Measurements from ENCODE around the gene RAB3IL1.

The RAB3IL1 gene

DNA sequence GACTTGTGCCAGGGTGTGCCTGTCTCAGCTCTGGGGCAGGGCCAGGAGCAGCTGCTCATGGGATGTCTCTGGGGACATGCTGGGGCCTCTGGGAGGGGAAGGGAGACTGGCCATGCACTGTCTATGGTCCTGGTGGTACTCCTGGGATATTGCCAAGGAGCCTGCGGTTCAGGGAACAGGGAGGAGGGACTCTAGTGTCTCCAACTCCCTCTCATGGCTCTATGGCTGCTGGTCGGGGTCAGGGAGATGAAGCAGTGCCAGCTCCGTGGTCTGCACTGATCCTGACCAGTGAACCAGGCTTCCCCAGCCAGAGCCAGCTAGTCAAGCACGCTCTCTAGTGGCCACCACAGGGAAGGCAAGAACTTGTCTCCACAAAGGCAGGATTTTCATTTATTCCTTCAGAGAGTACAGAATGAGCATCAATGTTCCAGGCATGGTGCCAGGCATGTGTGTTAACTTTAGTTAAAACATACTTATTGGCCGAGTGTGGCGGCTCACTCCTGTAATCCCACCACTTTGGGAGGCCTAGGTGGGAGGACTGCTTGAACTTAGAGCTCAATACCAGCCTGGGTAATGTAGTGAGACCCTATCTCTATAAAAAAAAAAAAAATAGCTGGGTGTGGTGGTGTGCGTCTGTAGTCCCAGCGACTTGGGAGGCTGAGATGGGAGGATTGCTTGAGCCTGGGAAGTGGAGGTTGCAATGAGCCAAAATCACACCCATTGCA is 30.3 kb upstream of the RAB3IL1 start:
- Histone ChIP-seq H3K27me3 (ENCODE audit: insufficient read depth, low read length) (peaks cover 14% of the 10 kb centered on the region), H3K36me3 (ENCODE audit: insufficient read depth, low read length) (no peaks in the 10 kb centered on the region), H3K4me3 (ENCODE audit: low read length) (no peak overlapping the region), H2AFZ (ENCODE audit: low read depth, low read length) (no peak overlapping the region), H3K4me1 (ENCODE audit: insufficient read depth, low read length) (peaks cover 7% of the 10 kb centered on the region), H3K9me3 (ENCODE audit: low read length) (no peaks in the 10 kb centered on the region)

DNA sequence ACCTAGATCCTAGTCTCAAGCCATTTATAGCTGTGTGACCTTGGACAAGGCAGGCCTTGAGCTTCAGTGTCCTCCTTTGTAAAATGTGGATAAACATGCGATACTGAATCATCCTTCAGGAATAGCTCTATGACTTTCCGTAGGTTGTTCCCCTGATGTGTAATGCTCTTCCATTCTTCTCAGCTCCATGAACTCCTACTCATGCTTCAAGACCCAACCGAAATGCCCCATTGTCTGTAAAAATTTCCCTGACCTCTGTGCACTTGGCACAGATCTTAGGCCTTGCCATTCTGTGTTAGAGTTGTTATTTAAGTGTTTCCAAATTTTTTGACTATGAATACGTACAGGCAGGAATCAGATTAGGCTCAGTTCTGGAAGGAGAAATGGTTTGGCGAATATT is 29.5 kb upstream of the RAB3IL1 start:
- no peak overlapping the region for H2AFZ ChIP-seq (ENCODE audit: low read depth, low read length)
- H3K9me3 ChIP-seq (ENCODE audit: low read length): no peaks in the 10 kb centered on the region
- H3K27me3 ChIP-seq (ENCODE audit: insufficient read depth, low read length): peaks cover 14% of the 10 kb centered on the region
- H3K36me3 ChIP-seq (ENCODE audit: insufficient read depth, low read length): no peaks in the 10 kb centered on the region
- peaks cover 7% of the 10 kb centered on the region for H3K4me1 ChIP-seq (ENCODE audit: insufficient read depth, low read length)
- H3K4me3 ChIP-seq (ENCODE audit: low read length): no peak overlapping the region

DNA sequence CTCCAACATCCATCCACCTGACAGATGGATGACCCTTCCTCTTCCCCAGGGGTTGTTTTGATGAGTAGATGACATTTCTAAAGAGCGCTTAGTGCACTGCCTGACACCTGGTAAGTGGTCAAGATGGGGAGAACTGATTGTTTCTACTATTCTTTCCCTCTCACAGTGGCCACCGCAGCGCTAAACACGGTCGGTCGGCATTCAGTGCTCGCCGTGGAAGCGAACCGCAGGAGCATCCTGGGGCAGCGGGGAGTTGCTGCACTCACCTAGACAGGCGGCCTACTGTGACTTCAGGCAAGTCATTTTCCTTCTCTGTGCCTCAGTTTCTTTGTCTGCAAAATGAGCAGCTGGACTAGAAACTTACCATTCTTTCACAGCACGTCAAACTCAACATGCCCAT is 27.8 kb upstream of the RAB3IL1 start:
- Histone ChIP-seq H2AFZ (ENCODE audit: low read depth, low read length) (no peak overlapping the region), H3K27me3 (ENCODE audit: insufficient read depth, low read length) (peaks cover 14% of the 10 kb centered on the region), H3K4me3 (ENCODE audit: low read length) (no peak overlapping the region), H3K9me3 (ENCODE audit: low read length) (no peaks in the 10 kb centered on the region), H3K4me1 (ENCODE audit: insufficient read depth, low read length) (peaks cover 7% of the 10 kb centered on the region), H3K36me3 (ENCODE audit: insufficient read depth, low read length) (no peaks in the 10 kb centered on the region)

DNA sequence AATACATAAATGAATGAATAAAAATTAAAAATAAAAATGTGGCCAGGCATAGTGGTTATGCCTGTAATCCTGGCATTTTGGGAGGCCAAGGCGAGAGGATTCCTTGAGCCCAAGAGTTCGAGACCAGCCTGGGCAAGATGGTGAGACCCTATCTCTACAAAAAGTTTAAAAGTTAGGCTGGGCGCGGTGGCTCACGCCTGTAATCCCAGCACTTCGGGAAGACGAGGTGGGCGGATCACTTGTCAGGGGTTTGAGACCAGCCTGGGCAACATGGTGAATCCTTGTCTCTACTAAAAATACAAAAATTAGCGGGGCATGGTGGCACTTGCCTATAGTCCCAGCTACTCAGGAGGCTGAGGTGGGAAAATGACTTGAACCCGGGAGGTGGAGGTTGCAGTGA is 23.1 kb upstream of the RAB3IL1 start:
- no peak overlapping the region for H2AFZ ChIP-seq (ENCODE audit: low read depth, low read length)
- peaks cover 10% of the 10 kb centered on the region for H3K27me3 ChIP-seq (ENCODE audit: insufficient read depth, low read length)
- no peak overlapping the region for H3K4me3 ChIP-seq (ENCODE audit: low read length)
- H3K9me3 ChIP-seq (ENCODE audit: low read length): no peaks in the 10 kb centered on the region
- H3K36me3 ChIP-seq (ENCODE audit: insufficient read depth, low read length): no peaks in the 10 kb centered on the region
- no peaks in the 10 kb centered on the region for H3K4me1 ChIP-seq (ENCODE audit: insufficient read depth, low read length)

DNA sequence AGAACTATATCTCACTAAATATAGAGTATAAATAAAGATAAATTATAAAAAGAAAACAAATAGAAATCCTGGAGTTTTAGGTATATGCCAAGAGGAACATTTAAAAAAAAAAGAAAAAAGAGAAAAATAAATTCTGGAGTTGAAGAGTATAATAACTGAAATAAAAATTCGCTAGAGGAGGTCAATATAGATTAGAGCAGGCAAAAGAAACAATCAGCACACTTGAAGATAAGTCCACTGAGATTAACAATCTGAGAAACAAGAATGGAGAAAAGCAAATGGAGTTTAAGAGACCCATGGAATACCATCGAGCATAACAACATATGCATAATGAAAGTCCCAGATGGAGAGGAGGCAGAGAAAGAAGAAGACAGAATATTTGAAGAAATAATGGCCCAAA is 18.5 kb upstream of the RAB3IL1 start:
- H2AFZ ChIP-seq (ENCODE audit: low read depth, low read length): no peak overlapping the region
- no peaks in the 10 kb centered on the region for H3K4me1 ChIP-seq (ENCODE audit: insufficient read depth, low read length)
- no peaks in the 10 kb centered on the region for H3K27me3 ChIP-seq (ENCODE audit: insufficient read depth, low read length)
- H3K9me3 ChIP-seq (ENCODE audit: low read length): no peaks in the 10 kb centered on the region
- H3K36me3 ChIP-seq (ENCODE audit: insufficient read depth, low read length): no peaks in the 10 kb centered on the region
- no peak overlapping the region for H3K4me3 ChIP-seq (ENCODE audit: low read length)

DNA sequence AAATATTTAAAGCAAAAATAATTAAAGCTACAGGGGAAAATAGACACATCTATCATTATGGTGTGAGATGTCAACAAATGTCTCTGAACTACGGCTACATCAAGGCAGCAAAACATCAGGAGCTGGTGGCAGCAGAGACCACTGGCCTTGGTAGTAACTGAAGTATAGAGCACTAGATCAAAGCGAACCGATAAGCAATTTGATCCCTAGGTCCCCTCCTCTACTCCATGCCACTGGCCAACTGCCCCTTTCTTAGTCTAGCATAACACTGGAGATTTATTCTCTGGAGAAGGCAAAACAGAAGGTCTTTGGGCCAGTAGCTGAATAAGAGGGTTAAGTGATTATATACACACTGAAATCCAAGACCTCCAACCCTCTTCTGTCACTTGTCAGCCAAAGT is 13.6 kb upstream of the RAB3IL1 start:
- no peaks in the 10 kb centered on the region for H3K4me1 ChIP-seq (ENCODE audit: insufficient read depth, low read length)
- H3K27me3 ChIP-seq (ENCODE audit: insufficient read depth, low read length): no peaks in the 10 kb centered on the region
- no peak overlapping the region for H2AFZ ChIP-seq (ENCODE audit: low read depth, low read length)
- H3K4me3 ChIP-seq (ENCODE audit: low read length): no peak overlapping the region
- no peaks in the 10 kb centered on the region for H3K9me3 ChIP-seq (ENCODE audit: low read length)
- H3K36me3 ChIP-seq (ENCODE audit: insufficient read depth, low read length): no peaks in the 10 kb centered on the region

DNA sequence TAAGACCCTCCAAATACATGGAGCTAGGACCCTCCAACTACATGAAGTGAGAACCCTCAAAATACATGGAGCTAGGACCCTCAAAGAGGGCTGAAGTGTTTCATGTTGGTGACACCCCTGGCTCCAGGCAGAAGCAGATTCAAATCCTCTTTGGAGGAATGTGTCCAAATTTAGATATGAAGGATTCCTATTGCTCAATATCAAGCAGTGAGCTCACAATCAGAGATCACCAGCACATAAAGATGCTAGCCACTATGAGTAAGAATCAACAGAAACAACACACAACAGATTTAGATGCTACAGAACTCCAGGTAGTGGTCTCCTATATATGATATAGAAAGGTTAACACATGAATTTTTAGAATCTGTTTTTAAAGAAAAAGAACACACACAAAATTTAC is 11.2 kb upstream of the RAB3IL1 start:
- no peak overlapping the region for H3K4me3 ChIP-seq (ENCODE audit: low read length)
- no peaks in the 10 kb centered on the region for H3K36me3 ChIP-seq (ENCODE audit: insufficient read depth, low read length)
- peaks cover 15% of the 10 kb centered on the region for H3K27me3 ChIP-seq (ENCODE audit: insufficient read depth, low read length)
- H3K4me1 ChIP-seq (ENCODE audit: insufficient read depth, low read length): peaks cover 1% of the 10 kb centered on the region
- no peaks in the 10 kb centered on the region for H3K9me3 ChIP-seq (ENCODE audit: low read length)
- H2AFZ ChIP-seq (ENCODE audit: low read depth, low read length): no peak overlapping the region

DNA sequence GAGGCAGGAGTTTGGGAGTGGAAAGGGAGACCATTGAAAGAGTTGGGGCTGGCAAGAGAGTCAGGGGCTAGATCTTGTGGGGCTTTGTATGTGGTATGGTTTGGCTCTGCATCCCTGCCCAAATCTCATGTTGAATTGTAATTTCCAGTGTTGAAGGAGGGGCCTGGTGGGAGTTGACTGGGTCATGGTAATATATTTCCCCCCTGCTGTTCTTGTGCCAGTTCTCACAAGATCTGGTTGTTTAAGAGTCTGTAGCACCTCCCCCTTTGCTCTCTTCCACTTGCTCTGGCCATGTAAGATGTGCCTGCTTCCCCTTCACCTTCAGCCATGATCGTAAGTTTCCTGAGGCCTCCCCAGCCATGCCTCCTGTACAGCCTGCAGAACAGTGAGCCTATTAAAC is 10.1 kb upstream of the RAB3IL1 start:
- Histone ChIP-seq H3K4me3 (ENCODE audit: low read length) (no peak overlapping the region), H3K9me3 (ENCODE audit: low read length) (no peaks in the 10 kb centered on the region), H3K4me1 (ENCODE audit: insufficient read depth, low read length) (peaks cover 3% of the 10 kb centered on the region), H2AFZ (ENCODE audit: low read depth, low read length) (no peak overlapping the region), H3K36me3 (ENCODE audit: insufficient read depth, low read length) (no peaks in the 10 kb centered on the region), H3K27me3 (ENCODE audit: insufficient read depth, low read length) (peaks cover 24% of the 10 kb centered on the region)

DNA sequence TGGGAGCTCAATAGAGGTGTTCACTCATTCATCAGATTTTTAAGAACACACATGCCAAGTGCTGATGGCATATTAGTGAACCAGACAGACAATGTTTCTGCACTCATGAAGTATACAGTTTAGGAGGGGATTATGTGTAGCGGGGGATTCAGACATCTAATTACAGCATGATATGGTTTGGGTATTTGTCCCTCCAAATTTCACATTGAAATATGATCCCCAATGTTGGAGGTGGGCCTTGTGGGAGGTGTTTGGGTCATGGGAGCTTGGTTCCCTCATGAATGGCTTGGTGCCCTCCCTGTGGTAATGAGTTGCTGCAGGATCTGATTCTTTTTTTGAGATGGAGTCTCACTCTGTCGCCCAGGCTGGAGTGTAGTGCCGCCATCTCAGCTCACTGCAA is 8.9 kb upstream of the RAB3IL1 start:
- peaks cover 3% of the 10 kb centered on the region for H3K4me1 ChIP-seq (ENCODE audit: insufficient read depth, low read length)

DNA sequence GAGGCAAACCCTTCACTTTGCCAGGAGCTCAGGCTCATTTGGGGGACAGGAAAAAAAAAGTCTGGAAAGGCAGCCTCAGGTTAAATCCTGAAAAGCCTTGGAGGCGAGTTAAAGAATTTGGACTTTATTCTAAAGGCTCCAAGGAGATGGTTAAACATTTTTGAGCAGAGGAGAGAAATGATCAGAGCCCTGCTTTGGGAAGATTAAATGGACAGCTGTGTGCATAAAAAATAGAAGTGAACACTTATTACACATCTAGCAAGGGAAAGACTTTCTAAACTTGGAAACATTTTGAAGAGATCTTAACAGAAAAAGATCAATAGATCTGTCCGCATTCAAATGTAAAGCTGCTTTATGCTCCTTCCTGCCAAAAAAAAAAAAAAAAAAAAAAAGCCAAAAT is 8.4 kb upstream of the RAB3IL1 start:
- H3K4me3 ChIP-seq (ENCODE audit: low read length): no peak overlapping the region
- no peak overlapping the region for H2AFZ ChIP-seq (ENCODE audit: low read depth, low read length)
- H3K9me3 ChIP-seq (ENCODE audit: low read length): no peaks in the 10 kb centered on the region
- H3K36me3 ChIP-seq (ENCODE audit: insufficient read depth, low read length): no peaks in the 10 kb centered on the region
- H3K4me1 ChIP-seq (ENCODE audit: insufficient read depth, low read length): peaks cover 3% of the 10 kb centered on the region
- H3K27me3 ChIP-seq (ENCODE audit: insufficient read depth, low read length): peaks cover 24% of the 10 kb centered on the region

More for the DNA sequence above, 8.9 kb upstream of the RAB3IL1 start:
- Histone ChIP-seq H3K9me3 (ENCODE audit: low read length) (no peaks in the 10 kb centered on the region), H2AFZ (ENCODE audit: low read depth, low read length) (no peak overlapping the region), H3K36me3 (ENCODE audit: insufficient read depth, low read length) (no peaks in the 10 kb centered on the region), H3K27me3 (ENCODE audit: insufficient read depth, low read length) (peaks cover 24% of the 10 kb centered on the region), H3K4me3 (ENCODE audit: low read length) (no peak overlapping the region)

DNA sequence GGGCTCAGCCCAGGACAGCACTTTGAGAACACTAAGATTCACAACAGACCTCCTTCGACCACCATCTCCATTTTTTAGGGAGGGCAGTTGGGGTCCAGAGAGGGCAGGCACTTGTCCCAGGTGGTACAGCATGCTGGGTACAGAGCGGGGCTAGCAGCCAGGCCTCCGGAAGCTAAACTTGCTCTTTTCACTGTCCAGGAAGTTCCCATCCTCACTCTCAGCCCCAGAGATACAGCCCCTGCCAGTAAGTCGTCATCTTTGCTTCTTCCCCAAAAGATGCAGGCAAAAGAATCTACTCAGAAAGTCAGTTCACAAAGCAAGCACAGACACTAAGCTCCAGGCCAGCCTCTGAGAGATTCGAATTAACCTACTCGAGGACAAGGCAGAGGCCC is 6.7 kb upstream of the RAB3IL1 start:
- Histone ChIP-seq H3K4me3 (ENCODE audit: low read length) (no peak overlapping the region), H3K4me1 (ENCODE audit: insufficient read depth, low read length) (peaks cover 3% of the 10 kb centered on the region), H3K36me3 (ENCODE audit: insufficient read depth, low read length) (no peaks in the 10 kb centered on the region), H3K9me3 (ENCODE audit: low read length) (no peaks in the 10 kb centered on the region), H3K27me3 (ENCODE audit: insufficient read depth, low read length) (peaks cover 36% of the 10 kb centered on the region), H2AFZ (ENCODE audit: low read depth, low read length) (no peak overlapping the region)

DNA sequence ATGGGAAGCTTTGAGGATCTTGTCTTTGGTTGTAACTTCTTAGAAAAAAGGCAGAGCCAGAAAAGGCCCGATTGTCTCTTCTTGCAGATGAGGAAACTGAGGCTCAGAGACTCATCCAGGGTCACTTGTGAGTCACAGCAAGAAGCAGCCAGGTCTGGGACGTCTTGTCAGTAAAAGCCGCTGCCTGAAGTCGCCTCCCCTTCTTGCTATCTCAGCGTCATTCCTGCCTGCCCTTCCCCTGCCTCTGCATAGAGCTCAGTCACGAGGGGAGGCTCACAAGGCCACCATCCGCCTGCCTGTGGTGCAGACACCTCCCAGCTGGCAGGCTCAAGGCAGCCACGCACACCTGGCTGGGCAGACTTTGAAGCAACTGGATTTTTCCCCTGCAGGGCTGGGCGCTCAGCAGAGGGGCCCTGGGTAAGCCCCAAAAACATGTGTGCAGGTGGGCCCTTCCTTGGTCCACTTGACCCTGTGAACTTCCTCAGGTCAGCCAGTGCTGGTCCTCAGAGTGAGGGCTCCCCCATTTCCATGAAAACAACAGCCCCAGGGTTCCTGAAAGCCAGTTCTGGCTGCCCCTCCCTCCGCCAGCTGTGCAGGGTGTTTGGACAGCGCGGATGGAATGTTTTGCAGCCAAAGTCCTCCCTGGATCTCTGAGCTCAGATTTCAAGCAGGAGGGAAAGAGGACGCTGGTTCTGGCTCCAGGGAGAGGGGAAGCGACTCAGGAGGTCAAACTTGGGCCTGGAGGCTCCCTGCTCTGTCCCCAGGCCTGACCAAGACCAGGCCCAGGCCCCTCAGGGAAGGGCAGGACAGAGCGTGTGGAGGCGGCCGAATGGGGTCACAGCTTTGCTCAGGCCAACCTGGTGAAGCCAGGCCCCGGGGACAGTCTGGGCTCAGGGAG is 6.0 kb upstream of the RAB3IL1 start:
- Histone ChIP-seq H3K9me3 (ENCODE audit: low read length) (no peaks in the 10 kb centered on the region), H3K4me1 (ENCODE audit: insufficient read depth, low read length) (peaks cover 3% of the 10 kb centered on the region), H3K4me3 (ENCODE audit: low read length) (no peak overlapping the region), H2AFZ (ENCODE audit: low read depth, low read length) (no peak overlapping the region), H3K27me3 (ENCODE audit: insufficient read depth, low read length) (peaks cover 41% of the 10 kb centered on the region), H3K36me3 (ENCODE audit: insufficient read depth, low read length) (no peaks in the 10 kb centered on the region)

DNA sequence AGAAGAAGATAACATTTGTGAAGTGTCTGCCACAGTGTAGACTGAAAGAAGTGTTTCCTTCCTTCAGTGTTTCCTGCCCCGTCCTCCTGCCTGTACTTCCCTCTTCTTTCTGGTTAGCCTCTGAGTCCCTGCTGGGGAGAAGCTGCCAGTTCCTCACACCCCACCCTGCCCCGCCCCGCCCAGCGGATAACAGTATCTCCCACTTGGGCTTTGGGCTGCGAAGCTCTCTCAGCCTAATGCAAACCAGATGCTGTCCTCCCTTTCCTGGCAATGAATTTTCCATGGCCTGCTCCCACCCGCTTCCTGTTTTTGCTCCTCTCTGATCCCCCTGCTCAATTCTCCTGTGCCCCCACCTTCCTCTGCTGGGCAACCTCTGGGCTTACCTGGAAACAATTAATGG is 5.2 kb upstream of the RAB3IL1 start:
- Histone ChIP-seq H3K27me3 (ENCODE audit: insufficient read depth, low read length) (peaks cover 50% of the 10 kb centered on the region), H3K4me1 (ENCODE audit: insufficient read depth, low read length) (peaks cover 3% of the 10 kb centered on the region), H3K36me3 (ENCODE audit: insufficient read depth, low read length) (no peaks in the 10 kb centered on the region), H3K4me3 (ENCODE audit: low read length) (no peak overlapping the region), H2AFZ (ENCODE audit: low read depth, low read length) (no peak overlapping the region), H3K9me3 (ENCODE audit: low read length) (no peaks in the 10 kb centered on the region)

Measured in neuron (in vitro differentiated cells).